Progenitor cell of endocrine pancreas (in vitro differentiated cells): ENCODE measurements around the gene COLEC12. TPM values are rescaled to one million over a fixed set of nuclear protein-coding genes. Genes with fewer than 3 reads are reported as not detected.

ENCODE experiments used
- DNase-seq: peaks from one replicate; pipeline ENCODE4 v3.0.0; 2021; ENCODE audit warnings: low spot score; ENCODE audit not compliant: unreplicated experiment
- H3K27ac Mint-ChIP-seq: 2 replicates; pipeline ENCODE4 v1.8.0; 2021; ENCODE audit warnings: mild to moderate bottlenecking, moderate library complexity, mixed read lengths
- H3K27me3 Mint-ChIP-seq: 2 replicates; pipeline ENCODE4 v1.8.0; 2021; ENCODE audit warnings: mixed read lengths
- H3K36me3 Mint-ChIP-seq: 2 replicates; pipeline ENCODE4 v1.8.0; 2022; ENCODE audit warnings: mixed read lengths; ENCODE audit not compliant: insufficient read depth
- H3K4me1 Mint-ChIP-seq: 2 replicates; pipeline ENCODE4 v1.8.0; 2021; ENCODE audit warnings: low read depth, mixed read lengths
- H3K4me3 Mint-ChIP-seq: 2 replicates; pipeline ENCODE4 v1.8.0; 2021; ENCODE audit warnings: low read depth, mild to moderate bottlenecking, moderate library complexity, mixed read lengths
- H3K9me3 Mint-ChIP-seq: 2 replicates; pipeline ENCODE4 v1.8.0; 2021; ENCODE audit warnings: low read depth, mixed read lengths
- total RNA-seq: library from RNA; stranded (reverse); gene quantifications from 2 replicates; pipeline ENCODE4 v1.2.1, GENCODE V29; 2021
- TF ChIP-seq, protein P1 (sequence below): fragments of 200-600 bp; sonication (generic); IDR thresholded peaks from one replicate; pipeline ENCODE4 v1.5.0; 2021; ENCODE audit warnings: antibody characterized with exemption, mild to moderate bottlenecking; ENCODE audit not compliant: unreplicated experiment

Gene COLEC12
- total RNA-seq, 1 donor from 2014 or later = 0.55 TPM

DNA sequence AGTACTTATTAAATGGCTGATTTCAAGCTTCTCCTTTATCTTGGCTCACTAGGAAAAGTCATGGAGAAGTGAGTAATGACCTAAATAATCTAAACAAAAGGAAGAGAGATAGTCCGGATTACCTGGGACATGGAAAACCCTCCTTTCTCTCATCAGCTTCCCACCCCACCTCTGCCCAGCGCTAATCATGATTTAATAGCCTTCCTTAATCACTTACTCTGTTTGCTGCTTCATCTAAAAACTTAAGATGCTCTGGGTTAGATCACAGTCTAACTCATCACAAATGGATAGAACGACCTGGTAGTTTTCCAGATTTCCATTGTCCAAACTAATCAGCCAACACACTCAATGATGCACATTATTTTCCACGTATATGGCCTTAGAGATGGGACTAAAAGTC is 144.8 kb downstream of the COLEC12 start:
- no peaks in the 10 kb centered on the region for H3K4me1 Mint-ChIP-seq
- no peaks in the 10 kb centered on the region for H3K36me3 Mint-ChIP-seq
- no peak for DNase-seq
- no peaks in the 10 kb centered on the region for H3K9me3 Mint-ChIP-seq
- no peak overlapping the region for H3K27ac Mint-ChIP-seq
- H3K27me3 Mint-ChIP-seq = no peaks in the 10 kb centered on the region
- TF ChIP-seq, protein P1, sequence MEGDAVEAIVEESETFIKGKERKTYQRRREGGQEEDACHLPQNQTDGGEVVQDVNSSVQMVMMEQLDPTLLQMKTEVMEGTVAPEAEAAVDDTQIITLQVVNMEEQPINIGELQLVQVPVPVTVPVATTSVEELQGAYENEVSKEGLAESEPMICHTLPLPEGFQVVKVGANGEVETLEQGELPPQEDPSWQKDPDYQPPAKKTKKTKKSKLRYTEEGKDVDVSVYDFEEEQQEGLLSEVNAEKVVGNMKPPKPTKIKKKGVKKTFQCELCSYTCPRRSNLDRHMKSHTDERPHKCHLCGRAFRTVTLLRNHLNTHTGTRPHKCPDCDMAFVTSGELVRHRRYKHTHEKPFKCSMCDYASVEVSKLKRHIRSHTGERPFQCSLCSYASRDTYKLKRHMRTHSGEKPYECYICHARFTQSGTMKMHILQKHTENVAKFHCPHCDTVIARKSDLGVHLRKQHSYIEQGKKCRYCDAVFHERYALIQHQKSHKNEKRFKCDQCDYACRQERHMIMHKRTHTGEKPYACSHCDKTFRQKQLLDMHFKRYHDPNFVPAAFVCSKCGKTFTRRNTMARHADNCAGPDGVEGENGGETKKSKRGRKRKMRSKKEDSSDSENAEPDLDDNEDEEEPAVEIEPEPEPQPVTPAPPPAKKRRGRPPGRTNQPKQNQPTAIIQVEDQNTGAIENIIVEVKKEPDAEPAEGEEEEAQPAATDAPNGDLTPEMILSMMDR = no peak
- H3K4me3 Mint-ChIP-seq = no peak overlapping the region

DNA sequence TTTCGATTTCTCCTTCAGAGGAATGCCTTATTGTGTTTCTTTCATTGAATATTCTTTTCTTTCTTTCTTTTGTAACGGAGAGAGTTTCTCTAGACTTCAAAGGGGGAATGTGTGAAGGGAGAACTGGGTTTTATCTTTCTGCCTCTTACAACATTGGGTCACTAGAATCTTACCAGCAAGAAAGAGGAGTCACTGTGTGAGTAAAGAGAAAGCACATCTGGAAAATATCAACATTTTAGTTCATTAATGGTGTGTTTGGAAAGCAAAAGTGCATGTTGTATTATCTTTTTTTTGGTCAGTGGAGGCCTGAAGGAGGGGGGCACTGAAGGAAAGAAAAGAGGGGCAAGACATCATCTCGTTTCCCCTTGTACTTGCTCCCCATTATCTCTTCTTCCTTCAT is 146.0 kb downstream of the COLEC12 start:
- no peaks in the 10 kb centered on the region for H3K27me3 Mint-ChIP-seq
- no peaks in the 10 kb centered on the region for H3K4me1 Mint-ChIP-seq
- TF ChIP-seq, protein P1 = no peak
- H3K27ac Mint-ChIP-seq = no peak overlapping the region
- no peak for DNase-seq
- no peaks in the 10 kb centered on the region for H3K9me3 Mint-ChIP-seq
- no peak overlapping the region for H3K4me3 Mint-ChIP-seq
- no peaks in the 10 kb centered on the region for H3K36me3 Mint-ChIP-seq

DNA sequence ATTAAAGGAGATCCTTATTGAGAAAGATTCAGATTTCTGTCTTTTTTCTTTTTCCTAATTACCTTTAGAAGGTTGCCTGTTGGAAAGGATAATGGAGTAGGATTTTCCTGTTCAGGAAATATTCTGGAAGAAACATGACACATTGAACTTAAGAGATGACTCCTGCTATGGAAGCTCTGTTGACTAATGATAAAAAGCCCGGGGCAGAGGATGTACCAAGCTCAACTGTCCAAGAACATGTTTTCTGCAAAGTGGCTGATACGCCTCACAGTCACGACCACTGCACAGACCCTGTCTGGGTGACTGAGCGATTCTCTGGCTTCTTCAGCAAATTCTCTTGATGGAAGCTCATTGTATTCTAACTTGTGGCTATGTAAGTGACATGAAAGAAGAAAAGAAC is 146.5 kb downstream of the COLEC12 start:
- Mint-ChIP-seq H3K36me3 (no peaks in the 10 kb centered on the region), H3K9me3 (no peaks in the 10 kb centered on the region), H3K27ac (no peak overlapping the region), H3K27me3 (no peaks in the 10 kb centered on the region), H3K4me1 (no peaks in the 10 kb centered on the region), H3K4me3 (no peak overlapping the region)
- TF ChIP-seq, protein P1 = no peak
- no peak for DNase-seq

DNA sequence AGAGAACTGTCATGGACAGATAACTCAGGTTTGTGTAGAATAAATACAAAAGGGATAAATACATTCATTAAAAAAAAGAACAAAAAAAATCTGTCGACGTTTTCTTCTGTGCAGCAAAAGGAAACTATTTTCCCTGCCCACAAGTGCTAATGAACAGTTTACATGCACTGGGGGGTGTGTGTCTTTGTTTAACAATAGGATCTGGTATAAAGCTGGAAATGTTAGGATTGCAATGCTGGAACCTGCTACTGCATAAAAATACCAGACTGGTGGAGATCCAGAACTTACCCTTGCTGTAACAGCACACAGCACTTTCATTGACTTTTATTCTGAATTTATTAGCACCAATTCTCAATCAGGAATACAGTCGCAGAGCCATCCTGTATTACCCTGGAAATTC is 148.1 kb downstream of the COLEC12 start:
- H3K27me3 Mint-ChIP-seq = no peaks in the 10 kb centered on the region
- no peaks in the 10 kb centered on the region for H3K36me3 Mint-ChIP-seq
- no peak overlapping the region for H3K4me3 Mint-ChIP-seq
- H3K4me1 Mint-ChIP-seq = no peaks in the 10 kb centered on the region
- TF ChIP-seq, protein P1 = no peak
- H3K27ac Mint-ChIP-seq = no peak overlapping the region
- DNase-seq = no peak
- no peaks in the 10 kb centered on the region for H3K9me3 Mint-ChIP-seq

DNA sequence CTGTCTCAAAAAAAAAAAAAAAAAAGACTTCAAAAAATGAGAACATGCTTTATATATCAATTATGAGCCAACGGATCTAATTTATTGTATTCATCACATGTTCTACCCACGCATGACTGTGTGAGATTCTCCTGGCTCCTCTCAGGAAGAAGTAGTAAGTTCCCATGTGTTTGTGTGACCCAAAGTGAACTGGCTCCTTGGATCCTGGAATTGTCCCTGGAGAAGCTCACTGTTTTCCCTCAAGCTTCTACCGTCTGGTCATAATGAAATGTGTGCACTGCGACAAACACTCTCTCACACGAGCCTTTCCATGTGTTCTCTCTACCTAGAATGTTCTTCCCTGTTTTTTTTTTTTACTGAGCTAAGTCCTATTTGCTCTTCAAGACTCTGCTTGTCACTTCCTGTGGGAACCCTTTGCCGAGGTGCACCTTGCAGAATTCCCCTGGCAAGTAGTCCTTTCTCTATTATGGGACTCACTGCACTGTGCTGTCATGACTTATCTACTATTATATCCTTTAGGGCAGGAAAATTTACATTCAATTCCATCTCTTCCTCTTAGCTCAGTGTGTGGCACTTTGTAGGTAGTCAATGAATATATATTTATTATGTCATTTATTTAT is 149.4 kb downstream of the COLEC12 start:
- DNase-seq = no peak
- Mint-ChIP-seq H3K4me1 (no peaks in the 10 kb centered on the region), H3K4me3 (no peak overlapping the region), H3K36me3 (no peaks in the 10 kb centered on the region), H3K27ac (no peak overlapping the region), H3K27me3 (no peaks in the 10 kb centered on the region), H3K9me3 (no peaks in the 10 kb centered on the region)
- TF ChIP-seq, protein P1 = no peak
